Measurements from ENCODE around the gene NRG3. TPM values are rescaled to one million over a fixed set of nuclear protein-coding genes. Genes with fewer than 3 reads are reported as not detected.

The NRG3 gene
- total and polyA plus RNA-seq, 2 donors (not counting 1 experiment from before 2014, with no cell fraction given), result not detected

- Histone ChIP-seq H3K79me2 (ENCODE audit: control insufficient read depth, insufficient read depth, low read length) (no peaks in the 10 kb centered on the region), H3K9me3 (ENCODE audit: control insufficient read depth, insufficient read depth, low read depth, low read length) (no peaks in the 10 kb centered on the region), H2AFZ (ENCODE audit: low read length) (no peak overlapping the region), H3K27ac (ENCODE audit: insufficient read depth, low read length) (no peak overlapping the region), H3K36me3 (ENCODE audit: control insufficient read depth, insufficient read depth, low read length) (no peaks in the 10 kb centered on the region), H4K20me1 (ENCODE audit: control insufficient read depth, extremely low read depth, insufficient read depth, low read length) (no peaks in the 10 kb centered on the region), H3K4me3 (replicated peaks in 1 of 4; ENCODE audit: control extremely low read depth in 1 of 4, insufficient read depth in 1 of 4, low read depth in 3 of 4, low read length in 4 of 4) (no peak overlapping the region), H3K4me2 (ENCODE audit: extremely low read depth, insufficient read depth, low read length) (no peak overlapping the region), H3K9ac (ENCODE audit: insufficient read depth, low read length) (no peak overlapping the region), H3K27me3 (ENCODE audit: control insufficient read depth, insufficient read depth, low read length) (no peaks in the 10 kb centered on the region), H3K4me1 (ENCODE audit: control insufficient read depth, extremely low read depth, insufficient read depth, low read length) (no peaks in the 10 kb centered on the region)
- DNase-seq (ENCODE audit: low read depth in 2 of 2), result no peak
- TF ChIP-seq CTCF (conservative IDR thresholded peaks at IDR 0.05 in 1 of 2, IDR thresholded peaks at IDR 0.05 in 1 of 2; ENCODE audit: low read depth in 1 of 2, low read length in 2 of 2), result no peak
- no peak for TF ChIP-seq EZH2 (IDR thresholded peaks at IDR 0.05; ENCODE audit: low read length, missing control alignments)
Observed at GRCh38 chr10:82249141-82249540, 374.1 kb downstream of the NRG3 start.

DNA sequence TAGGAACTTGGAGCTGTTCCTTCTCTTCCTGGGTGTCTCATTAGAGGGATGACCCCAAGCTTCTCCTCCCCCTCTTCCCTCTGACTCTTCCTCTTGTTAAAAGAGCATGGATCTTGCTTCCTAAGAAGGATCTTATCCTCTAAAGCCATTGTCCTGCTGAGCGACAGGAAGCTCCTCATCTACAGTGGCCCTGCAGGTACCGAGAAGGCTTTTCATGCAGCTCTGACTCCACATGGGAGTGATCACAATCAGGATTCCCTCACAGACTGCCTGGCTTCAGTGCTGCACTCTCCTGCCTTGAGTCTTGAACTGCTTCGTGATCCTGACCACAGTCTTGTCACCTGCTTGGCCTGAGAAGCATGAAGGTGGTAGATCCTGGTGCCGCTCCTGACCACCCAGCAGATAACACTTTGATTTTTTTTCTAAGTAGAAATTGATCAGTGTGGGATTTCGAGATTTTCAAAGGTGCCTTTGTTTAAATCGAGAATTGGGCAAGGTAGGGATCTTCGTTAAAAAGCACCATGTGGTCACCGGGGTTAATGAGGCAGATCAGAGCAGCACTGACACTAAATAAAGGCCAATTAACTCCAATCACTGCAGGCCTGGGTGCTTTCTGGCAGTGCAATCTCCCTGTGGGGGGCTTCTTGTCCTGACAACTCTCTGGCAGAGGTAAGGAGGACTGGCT lies 376.4 kb downstream of the NRG3 start:
- no peaks in the 10 kb centered on the region for H3K79me2 ChIP-seq (ENCODE audit: control insufficient read depth, insufficient read depth, low read length)
- no peaks in the 10 kb centered on the region for H3K4me1 ChIP-seq (ENCODE audit: control insufficient read depth, extremely low read depth, insufficient read depth, low read length)
- H3K9ac ChIP-seq (ENCODE audit: insufficient read depth, low read length), result no peak overlapping the region
- H3K27ac ChIP-seq (ENCODE audit: insufficient read depth, low read length), result no peak overlapping the region
- no peak for TF ChIP-seq EZH2 (IDR thresholded peaks at IDR 0.05; ENCODE audit: low read length, missing control alignments)
- TF ChIP-seq CTCF (conservative IDR thresholded peaks at IDR 0.05 in 1 of 2, IDR thresholded peaks at IDR 0.05 in 1 of 2; ENCODE audit: low read depth in 1 of 2, low read length in 2 of 2), result no peak
- no peaks in the 10 kb centered on the region for H3K27me3 ChIP-seq (ENCODE audit: control insufficient read depth, insufficient read depth, low read length)
- H4K20me1 ChIP-seq (ENCODE audit: control insufficient read depth, extremely low read depth, insufficient read depth, low read length), result no peaks in the 10 kb centered on the region
- no peak for DNase-seq (ENCODE audit: low read depth in 2 of 2)
- H3K4me3 ChIP-seq (replicated peaks in 1 of 4; ENCODE audit: control extremely low read depth in 1 of 4, insufficient read depth in 1 of 4, low read depth in 3 of 4, low read length in 4 of 4), result no peak overlapping the region
- H3K9me3 ChIP-seq (ENCODE audit: control insufficient read depth, insufficient read depth, low read depth, low read length), result no peaks in the 10 kb centered on the region
- H3K4me2 ChIP-seq (ENCODE audit: extremely low read depth, insufficient read depth, low read length), result no peak overlapping the region
- no peak overlapping the region for H2AFZ ChIP-seq (ENCODE audit: low read length)
- no peaks in the 10 kb centered on the region for H3K36me3 ChIP-seq (ENCODE audit: control insufficient read depth, insufficient read depth, low read length)

DNA sequence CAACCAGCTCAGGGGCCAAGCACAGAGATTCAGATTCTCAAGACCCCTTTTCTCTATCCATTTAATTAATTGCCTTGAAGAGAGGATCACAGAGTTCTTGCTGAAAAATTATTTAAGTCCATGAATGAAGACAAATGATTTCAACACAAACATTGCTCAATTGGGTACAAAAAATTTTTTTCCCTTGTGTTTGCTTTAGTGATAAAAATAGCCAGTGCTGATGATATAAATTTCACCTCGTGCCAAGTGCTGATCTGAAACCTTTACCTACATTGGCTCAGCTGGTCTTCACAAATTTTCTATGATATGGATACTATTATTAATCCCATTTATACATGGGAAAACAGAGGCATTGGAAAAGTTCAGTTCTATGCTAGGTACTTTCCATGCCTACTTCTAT lies 377.1 kb downstream of the NRG3 start:
- no peak overlapping the region for H3K9ac ChIP-seq (ENCODE audit: insufficient read depth, low read length)
- H2AFZ ChIP-seq (ENCODE audit: low read length), result no peak overlapping the region
- no peaks in the 10 kb centered on the region for H3K9me3 ChIP-seq (ENCODE audit: control insufficient read depth, insufficient read depth, low read depth, low read length)
- no peak overlapping the region for H3K27ac ChIP-seq (ENCODE audit: insufficient read depth, low read length)
- DNase-seq (ENCODE audit: low read depth in 2 of 2), result no peak
- H3K4me1 ChIP-seq (ENCODE audit: control insufficient read depth, extremely low read depth, insufficient read depth, low read length), result no peaks in the 10 kb centered on the region
- H3K27me3 ChIP-seq (ENCODE audit: control insufficient read depth, insufficient read depth, low read length), result no peaks in the 10 kb centered on the region
- no peak overlapping the region for H3K4me3 ChIP-seq (replicated peaks in 1 of 4; ENCODE audit: control extremely low read depth in 1 of 4, insufficient read depth in 1 of 4, low read depth in 3 of 4, low read length in 4 of 4)
- no peak overlapping the region for H3K4me2 ChIP-seq (ENCODE audit: extremely low read depth, insufficient read depth, low read length)
- no peaks in the 10 kb centered on the region for H3K36me3 ChIP-seq (ENCODE audit: control insufficient read depth, insufficient read depth, low read length)
- no peaks in the 10 kb centered on the region for H3K79me2 ChIP-seq (ENCODE audit: control insufficient read depth, insufficient read depth, low read length)
- TF ChIP-seq EZH2 (IDR thresholded peaks at IDR 0.05; ENCODE audit: low read length, missing control alignments), result no peak
- TF ChIP-seq CTCF (conservative IDR thresholded peaks at IDR 0.05 in 1 of 2, IDR thresholded peaks at IDR 0.05 in 1 of 2; ENCODE audit: low read depth in 1 of 2, low read length in 2 of 2), result no peak
- no peaks in the 10 kb centered on the region for H4K20me1 ChIP-seq (ENCODE audit: control insufficient read depth, extremely low read depth, insufficient read depth, low read length)

Data from fibroblast of lung (primary cell).